ENCODE results near the gene TMEM250.

The TMEM250 gene

GRCh38 chr9:136093346-136093986 is 25.2 kb downstream of the TMEM250 start:
- DNase-seq, result no peak

GRCh38 chr9:136092741-136093140 is 25.9 kb downstream of the TMEM250 start:
- DNase-seq, result no peak

- no peak for DNase-seq
Observed at GRCh38 chr9:136092353-136092650, 26.4 kb downstream of the TMEM250 start.

GRCh38 chr9:136091582-136092352 is 26.9 kb downstream of the TMEM250 start:
- no peak for DNase-seq

DNA sequence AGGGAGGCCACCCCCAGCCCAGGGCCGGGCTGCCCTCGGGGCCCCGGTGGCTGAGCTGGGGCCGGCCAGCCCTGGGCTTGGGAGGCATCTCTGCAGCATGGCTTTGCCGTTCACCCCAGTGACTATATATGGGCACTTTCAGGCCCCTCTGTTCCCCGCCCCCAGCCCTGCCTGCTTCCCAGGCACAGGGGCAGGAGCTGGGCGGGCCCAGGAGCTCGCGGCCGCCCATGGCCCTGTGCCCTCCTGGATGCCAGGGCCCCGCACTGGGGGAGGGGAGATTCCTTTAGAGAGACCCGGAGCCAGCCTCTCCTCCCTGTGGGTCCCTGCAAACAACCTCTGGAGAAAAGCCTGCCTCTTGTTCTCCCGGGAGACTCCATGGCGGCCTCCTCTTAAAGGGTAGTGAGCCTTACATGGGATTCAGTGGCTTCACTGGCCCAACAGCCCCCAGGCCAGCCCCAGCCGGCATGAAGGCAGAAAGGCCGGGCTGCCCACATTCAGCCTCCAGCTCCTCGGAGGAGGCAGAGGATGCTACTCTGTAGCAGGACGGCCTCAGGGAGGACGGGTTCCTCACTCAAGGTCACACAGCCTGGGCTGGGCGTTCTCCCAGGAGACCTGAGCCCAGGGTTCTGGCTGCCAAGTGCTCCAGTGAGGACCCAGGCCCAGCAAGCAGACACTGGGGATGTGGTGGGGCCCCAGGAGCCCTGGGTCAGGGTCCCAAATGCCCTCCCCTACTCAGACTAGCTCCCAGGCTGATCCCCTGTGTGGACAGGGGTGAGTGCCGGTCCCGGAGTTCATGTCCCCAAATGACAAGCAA is 27.7 kb downstream of the TMEM250 start:
- no peak for DNase-seq

DNA sequence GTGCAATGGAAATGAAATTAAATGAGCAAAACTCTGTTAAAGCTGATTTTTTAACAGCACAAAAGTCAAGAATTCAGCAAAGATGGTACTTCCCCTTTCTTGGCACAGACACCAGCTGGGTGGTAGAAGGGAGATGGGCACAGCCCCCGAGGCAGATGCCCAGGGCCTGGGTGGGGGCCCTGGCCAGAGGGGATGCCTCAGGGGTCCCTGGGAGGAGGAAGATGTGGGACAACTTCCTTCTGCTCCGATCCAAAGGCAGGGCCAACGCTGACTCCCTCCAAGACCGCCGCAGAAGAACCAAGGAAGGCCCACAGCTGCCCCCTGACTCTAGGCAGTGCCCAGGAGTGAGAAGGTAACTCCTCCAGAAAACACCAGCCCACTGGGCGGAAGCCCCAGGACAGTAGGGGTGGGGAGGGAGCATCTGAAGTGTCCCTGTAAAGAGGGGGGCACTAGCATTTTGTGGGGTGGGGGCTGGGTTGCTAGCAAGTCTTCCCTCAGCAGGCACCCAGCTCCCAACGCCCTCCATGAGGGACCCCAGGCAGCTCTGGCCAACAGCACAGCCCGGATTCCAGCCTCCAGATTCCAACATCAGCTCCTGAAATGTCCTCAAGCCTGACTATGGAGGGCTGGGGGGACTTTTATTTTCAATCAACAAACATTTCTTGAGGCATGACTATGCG is 28.5 kb downstream of the TMEM250 start:
- no peak for DNase-seq

DNA sequence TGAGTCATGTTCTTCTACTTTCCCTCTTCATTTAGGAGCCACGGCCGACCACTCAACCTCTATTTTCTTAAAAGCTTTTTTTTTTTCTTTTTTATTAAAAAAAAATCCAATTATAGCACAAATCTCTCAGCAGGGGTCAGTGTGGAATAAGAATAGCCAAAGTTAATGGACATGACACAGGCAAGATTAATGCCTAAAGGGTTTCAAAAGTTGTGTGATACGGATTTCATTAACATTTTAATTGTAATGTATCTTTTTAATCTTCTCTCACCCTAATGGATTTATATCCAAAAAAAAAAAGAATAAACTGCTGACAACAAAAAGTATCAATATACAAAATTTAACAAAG is 29.0 kb downstream of the TMEM250 start:
- DNase-seq, result no peak

- DNase-seq, result no peak
Observed at GRCh38 chr9:136088939-136089696, 29.6 kb downstream of the TMEM250 start.

DNA sequence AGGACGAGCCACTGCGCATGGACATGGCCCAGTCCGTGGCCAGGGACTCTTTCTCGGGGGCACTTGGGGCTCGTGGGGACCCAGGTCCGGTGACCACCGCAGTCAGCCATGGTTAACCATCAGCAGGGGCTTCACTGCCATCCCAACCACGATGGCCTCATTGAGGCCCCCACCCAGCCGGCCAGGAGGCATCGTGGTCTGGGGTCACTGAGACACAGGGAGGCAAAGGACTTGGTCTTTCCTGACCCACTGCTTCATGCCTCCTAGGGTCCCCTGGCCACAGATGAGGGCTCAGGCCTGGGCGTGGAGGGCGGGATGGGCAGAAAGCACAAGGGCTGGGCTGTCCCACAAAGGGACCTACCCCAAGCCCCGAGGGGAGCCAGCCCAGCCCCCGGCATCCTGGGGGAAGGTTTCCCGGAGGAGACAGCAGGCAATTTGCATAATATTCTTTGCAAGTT is 30.2 kb downstream of the TMEM250 start:
- DNase-seq, result no peak

DNA sequence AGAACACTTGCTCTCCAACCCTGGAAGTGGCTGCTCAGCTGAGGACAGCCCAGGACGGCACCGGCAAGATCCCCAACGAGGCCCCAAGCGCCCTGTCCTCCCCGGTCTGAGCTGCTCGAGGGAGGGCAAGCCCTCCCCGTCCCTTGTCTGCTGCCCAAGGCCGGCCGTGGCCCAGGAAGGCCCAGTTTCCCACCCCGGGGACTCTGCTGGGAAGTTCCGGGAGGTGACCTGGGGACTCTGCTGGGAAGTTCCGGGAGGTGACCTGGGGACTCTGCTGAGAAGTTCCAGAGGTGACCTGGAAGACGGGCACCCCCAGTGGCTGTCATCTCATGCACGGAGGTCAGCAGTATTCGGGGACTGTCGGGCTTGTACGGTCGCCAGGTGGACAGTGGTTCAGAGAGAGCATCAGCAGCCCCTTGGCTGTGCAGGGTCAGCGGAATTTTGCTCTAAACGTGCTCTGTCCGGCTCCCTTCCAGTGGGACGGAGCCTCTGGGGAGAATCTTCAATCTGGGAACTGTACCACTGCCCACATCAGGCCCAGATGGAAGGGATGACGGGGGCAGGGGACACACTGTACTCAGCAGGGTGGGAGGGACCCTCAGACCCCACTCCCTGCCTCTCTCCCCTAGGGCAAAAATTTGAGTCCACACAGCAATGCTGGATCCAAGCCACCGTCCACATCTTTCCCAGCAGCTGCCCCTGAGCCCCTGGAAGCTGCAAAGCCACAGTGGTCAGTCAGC is 30.8 kb downstream of the TMEM250 start:
- no peak for DNase-seq

DNA sequence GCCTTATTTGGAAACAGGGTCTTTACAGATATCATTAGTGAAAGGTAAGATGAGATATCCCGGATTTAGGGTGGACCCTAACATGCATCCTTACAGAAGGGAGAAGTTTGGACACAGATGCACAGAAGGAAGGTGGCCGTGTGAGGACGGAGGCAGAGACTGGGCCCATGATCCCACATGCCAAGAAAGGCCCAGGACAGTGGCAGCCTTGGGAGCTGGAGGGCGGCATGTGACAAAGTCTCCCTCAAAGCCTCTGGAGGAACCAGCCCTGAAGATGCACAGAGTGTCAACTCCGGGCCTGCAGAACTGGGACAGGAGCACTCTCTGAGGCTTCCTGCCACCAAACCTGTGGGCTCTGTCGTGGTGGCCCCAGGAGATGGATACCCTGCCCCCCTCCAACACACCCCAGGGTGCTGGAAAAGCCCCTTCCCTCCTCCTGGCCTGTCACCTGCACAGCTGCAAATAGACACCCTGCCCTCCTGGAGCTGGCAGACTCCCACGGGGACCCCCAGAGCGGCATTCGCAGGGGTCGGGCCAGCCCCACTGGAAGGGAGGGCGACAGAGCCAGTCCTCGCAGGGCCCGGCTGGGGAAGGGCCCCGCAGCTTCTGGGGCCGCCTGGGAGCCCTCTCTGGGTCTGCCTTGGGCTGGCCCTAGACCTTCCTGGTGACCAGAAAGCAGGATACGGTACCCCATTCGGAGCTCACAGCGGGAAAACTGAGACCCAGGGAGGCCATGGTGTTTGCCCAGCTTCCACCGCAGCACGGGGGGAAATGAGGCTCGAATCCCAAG is 31.5 kb downstream of the TMEM250 start:
- no peak for DNase-seq

DNA sequence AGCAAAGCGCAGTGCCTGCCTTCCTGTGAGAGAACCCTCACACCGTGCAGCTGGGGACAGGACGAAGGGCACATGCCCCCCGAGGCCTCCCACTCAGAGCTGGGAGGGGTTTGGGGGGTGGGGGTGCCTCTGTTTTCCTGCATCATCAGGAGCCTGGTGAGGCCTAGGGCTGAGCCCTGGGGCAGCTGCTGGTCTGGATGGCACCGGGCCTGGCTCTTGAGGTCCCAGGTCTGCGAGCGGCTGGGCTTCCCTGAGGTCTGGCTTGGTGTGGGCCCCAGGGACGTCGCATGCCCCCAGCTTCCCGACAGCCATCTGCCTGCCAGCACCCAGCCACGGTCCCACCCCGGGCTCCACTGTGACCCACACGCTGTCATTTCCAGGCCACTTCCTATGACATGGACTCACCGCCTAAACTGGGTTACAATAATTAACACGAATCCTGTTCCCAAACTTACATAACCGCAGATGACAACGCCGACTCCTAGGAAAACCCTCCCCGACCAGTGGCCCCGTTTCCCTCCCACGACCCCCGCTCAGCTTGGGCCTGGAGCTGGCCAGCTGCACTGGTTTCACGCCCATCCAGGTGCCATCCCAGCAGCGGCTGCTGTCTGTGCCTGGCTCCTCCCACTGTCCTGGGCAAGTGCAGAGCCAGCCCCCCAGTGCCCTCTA is 32.3 kb downstream of the TMEM250 start:
- DNase-seq, result peak; percentile 83

GRCh38 chr9:136085815-136086212 is 32.9 kb downstream of the TMEM250 start:
- DNase-seq, result peak; percentile 90

GRCh38 chr9:136084063-136084944 is 34.4 kb downstream of the TMEM250 start:
- no peak for DNase-seq

DNA sequence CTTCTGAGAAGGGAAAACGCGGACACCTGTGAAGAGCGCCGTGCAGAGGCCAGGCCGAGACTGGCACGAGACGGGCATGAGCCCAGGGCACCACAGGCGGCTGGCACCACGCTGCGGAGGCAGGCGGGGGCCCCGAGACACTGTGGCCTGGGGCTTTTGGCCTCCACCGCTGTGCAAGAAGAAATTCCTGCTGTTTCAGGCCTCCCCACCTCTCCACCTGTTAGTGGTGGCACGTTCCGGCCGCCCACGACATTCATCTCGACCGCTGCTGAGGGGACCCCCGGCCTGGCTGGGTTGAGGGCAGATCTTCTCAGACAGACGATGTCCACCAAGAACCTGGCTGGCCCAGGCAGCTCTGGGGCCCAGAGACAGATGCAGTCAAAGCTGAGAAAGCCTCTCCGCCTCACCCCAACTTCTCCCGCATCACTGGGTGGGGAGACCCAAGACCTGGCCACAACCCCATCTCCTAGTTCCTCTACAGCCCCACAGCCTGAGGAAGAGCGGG is 35.1 kb downstream of the TMEM250 start:
- DNase-seq, result no peak

DNA sequence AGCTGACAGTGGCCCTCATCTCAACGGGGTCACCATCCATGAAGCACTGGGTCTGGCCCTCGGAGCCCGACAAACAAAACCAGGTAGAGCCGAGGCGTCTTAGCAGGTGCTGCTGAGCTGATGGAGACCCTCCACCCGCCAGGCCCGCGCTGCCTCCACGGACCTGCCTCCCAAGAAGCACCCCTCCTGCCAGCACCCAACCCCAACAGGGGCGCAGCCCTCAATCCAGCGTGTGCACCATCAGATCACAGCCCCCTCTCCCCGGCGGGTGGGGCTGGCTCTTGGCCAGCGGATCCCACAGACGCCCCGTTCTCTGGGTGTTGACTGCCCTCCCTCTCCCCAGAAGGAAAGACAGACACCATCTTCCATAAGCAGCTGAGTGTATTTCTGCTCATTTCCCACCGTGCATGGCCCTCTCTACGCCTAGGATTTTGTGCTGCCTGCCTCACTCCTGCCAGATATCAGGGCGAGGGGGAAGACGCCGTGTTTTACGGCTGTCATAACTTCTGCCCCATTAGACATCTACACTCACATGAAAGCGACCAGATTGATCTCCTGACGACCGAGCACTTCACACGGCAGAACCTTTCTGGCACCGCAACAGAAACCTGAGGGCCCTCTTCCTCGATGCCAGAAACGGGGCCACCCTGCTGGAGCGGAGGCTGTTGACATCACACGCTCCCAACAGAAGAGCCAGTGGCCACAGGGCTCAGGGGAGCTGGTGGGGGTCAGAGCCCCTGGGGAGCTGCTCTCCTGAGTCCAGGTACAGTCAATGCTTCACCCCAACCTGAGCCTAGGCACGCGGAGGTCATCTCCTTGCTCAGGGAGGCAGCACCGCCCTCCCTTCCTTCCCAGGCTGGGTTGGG is 35.9 kb downstream of the TMEM250 start:
- DNase-seq, result no peak

- DNase-seq, result no peak
Observed at GRCh38 chr9:136081826-136082495, 36.7 kb downstream of the TMEM250 start.
